Middle frontal gyrus (tissue), 1 donor: Measurements from ENCODE around the gene CXorf49.
"Not testable (repeated sequence)": the region's sequence is repeated elsewhere in the genome, so short reads cannot be mapped to it uniquely, and the experiment has no call there.

Experiments used
- DNase-seq: peaks from one replicate; pipeline ENCODE4 v3.0.0-alpha.2; 2015; ENCODE audit warnings: low spot score; ENCODE audit errors: extremely low spot score

CXorf49 gene

DNA sequence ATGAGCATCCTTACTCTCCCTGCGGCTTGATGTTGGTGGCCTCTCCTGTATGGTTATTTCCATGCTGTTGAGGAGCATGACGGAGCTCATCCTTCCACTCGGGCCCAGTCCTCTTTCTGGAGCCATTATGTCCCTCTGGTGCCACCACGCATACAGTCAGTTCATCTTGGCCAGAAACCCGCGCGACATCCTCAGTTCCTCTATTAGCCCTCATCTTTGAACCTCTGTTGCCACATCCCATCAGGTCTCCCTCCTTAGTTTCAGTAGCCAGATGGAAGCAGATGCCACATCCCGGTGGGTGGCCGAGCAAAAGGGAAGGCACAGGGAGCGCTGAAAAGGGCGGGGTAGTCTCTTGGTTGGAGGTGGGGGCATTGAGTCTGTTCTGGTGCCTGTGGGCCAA is 46.1 kb downstream of the CXorf49 start:
- DNase-seq: no peak

DNA sequence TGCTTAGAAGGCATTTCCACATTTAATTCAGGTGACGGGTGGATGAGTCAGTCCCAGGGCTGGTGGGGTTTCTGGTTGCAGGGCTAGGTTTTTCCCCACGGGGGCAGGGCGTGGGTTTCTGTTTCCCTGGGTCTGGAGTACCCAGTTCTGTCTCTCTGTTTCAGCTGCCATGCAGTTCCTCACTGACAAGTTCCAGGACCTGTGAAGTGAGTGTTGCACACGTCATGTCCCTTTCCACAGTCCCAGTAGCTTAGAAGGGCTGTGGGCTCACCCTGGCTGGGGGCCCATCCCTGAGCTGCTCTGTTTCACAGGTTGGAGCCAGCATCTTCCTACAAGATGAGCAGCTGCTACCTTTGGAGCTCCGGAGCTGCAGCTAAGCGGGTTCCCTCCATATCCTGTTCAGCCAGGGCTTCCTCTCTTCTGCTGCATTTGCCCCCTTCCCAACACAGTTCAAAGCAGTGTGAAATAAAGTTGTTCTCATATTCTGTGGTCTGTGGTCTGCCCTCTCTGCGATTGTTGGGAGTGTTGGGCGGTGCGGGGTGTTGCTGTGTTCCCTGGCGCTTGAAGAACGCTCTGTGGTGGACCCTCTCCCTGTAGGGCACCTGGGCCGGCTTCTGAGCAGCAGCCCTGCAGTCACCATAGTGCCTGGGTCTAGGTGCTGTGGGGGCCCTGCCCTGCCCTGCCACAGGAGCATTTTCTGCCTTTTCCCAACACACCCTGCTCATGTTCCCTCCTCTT is 46.9 kb downstream of the CXorf49 start:
- no peak for DNase-seq

DNA sequence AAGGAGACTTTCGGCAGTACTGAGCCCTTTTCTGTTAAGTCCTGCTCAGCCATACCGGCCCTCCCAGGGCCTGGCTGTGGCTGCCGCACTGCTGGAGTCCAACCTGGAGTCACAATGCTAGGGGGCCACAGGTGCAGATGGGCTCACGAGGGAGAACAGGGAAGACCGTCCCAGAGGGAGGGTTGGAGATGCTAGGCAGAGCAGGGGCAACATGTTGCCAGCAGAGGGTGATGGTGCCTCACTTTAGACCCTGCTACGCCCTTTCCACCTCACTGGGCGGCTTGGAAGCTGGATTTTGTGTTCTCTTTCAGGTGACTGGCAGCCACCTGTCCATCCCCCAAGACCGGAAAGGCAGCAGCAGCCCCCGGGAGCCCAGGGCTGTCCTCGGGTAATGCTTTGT is 48.1 kb downstream of the CXorf49 start:
- not testable (repeated sequence) for DNase-seq

DNA sequence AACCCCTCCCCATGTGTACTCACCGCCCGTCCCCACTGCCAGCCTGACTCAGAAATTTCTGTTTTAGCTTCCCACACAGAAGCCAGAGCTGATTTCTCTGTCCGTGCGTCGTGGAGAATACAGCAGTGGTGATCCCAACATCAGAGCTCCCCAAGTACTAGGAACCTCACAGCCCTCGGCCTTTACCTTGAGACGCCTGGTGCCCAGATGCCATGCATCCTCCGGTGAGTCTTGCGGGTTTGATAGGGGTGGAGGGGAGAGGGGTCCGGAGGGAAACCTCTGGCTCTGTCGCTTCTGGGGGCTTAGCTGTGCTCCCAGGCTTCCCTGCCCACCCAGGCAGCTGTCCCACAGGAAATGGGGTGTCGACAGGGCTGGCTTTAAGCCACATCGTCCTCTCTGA is 48.6 kb downstream of the CXorf49 start:
- DNase-seq: no peak

DNA sequence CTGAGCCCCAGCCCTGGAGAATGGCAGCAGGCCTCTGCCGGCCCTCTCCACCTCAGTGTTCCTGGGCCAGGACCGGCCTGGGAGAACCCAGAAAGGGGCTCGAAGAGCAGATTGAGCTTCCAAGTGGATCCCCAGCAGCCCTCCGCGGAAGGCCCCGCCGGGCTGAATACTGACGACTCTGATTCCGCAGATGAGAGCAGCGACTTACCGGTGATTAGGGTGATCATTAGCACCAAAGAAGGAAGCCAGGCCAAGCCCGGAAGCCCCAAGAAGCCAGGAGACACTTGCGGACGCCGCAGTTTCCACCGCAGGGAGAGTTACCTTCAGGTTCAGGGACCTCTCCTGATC is 49.9 kb downstream of the CXorf49 start:
- DNase-seq: no peak

DNA sequence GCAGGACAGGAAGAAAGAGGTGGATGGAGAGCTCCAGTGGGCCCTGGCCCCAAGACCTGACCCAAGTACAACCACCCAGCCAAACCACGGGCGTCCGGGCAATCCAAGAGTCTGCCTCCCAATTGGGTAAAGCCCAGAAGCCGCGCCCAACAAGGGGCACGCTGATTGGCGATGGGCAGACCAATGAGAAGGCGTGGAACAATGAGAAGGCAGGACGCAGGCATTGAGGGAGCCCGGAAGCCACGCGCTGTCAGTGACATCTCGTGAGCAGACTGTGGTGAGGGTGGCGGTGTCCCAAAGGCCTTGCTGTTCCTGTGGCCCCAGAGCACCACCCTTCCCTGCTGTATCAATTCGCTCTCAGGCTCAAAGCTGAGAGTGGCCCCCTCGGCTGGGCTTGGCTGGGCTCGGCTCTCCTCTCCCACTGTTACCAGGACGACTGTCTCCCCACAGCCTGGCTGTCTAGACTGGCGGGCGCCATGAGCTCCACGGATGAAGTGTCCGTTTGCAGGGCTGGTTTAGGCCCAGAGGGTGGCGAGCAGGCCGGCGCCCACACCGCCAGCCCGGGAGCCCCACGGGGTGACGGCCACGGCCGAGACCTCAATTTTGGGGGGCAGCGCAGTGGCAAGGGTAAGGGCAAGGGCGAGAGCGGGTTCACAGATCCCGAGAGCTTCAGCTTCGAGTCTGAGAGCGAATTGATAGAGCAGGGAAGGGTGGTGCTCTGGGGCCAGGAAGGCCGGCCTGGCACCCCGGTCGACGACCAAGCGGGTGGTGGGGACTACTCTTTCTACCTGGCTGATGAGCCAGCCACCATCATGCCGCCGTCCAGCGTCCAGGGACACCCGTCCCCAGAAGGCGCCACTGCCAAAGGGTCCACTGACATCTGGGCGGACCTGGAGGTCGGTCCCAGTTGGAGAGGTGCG is 50.5 kb downstream of the CXorf49 start, which contains the start of gene LOC101059915:
Gene LOC101059915 (plus strand): TSS at position 219 of the 920 bp plus-strand sequence.
- DNase-seq: no peak

DNA sequence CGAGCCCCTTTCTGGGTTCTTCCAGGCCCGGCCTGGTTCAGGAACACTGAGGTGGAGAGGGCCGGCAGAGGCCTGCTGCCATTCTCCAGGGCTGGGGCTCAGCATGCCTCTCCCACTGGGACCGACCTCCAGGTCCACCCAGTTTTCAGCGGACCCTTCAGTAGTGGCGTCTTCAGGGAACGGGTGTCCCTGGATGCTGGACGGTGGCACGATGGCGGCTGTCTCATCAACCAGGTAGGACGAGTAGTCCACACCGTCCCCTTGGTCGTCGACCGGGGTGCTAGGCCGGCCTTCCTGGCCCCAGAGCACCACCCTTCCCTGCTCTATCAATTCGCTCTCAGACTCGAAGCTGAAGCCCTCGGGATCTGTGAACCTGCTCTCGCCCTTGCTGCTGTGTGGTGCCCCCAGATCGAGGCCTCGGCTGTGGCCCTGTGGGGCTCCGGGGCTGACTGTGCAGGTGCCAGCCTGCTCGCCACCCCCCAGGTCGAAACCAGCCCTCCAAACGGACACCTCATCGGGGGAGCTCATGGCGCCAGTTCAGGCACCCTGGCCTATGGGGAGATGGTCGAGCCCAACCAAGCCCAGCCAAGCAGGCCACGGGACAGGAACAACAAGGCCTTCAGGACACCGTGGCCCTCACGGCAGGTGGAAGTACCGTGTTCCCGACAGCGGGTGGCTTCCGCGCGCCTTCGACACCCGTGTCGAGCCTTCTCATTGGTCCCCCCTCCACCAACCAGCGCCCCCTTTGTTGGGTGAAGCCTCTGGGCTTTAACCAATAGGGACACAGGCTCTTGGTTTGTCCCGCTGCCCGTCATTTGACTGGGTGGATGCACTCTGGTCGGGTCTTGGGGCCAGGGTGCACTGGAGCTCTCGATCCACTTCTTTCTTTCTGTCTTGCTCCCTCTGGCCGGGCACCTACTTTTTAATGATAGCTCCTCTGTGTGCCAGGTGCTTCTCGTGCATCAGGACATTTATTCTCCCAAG is 51.6 kb downstream of the CXorf49 start:
- DNase-seq: no peak

DNA sequence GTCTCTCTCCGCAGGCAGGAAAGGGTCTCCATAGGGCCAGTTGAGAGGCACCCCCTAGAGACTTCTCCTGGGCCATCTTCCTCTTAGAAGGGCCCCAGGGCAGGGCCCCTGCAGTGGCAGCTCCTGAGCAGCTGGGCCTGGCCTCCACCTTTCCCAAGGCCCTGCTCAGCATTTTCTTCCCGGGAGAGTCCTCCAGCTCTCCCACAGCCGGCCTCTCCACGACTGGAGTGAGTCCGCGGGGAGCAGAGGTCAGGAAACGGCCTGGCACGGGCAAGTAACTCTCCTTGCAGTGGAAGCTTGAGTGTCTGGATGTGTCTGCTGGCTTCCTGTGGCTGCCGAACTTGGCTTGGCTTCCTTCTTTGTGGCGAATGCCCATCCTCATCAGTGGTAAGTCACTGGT is 52.3 kb downstream of the CXorf49 start:
- DNase-seq: no peak

DNA sequence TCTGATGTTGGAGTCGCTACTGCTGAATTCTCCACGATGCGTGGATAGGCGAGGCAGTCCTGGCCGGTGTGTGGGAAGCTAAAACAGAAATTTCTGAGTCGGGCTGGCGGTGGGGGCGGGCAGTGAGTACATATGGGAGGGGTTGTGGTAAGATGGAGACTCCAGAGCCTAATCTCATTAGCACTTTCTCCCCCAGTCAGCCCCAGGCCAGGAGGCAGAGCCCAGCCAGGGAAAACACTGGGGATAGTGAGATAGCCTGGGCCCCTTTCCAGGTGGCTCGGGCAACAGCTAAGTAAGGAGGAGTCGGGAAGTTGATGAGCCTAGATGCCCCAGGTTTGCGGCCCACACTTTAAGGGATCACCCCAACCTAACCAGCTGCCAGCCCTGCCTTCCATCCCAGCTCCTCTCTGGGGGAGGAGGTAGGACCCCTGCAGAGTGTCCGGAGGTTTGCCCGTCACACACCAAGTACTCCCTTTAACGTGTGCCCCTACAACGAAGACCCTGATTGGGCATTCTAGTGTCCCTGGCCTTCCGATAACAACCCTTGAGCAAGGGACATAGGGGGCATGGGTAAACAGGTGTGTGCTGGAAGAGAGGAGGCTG is 53.1 kb downstream of the CXorf49 start:
- no peak for DNase-seq
